HCEC 1CT (cell line): ENCODE data around the gene RPH3AL.
"Not testable (repeated sequence)": the region's sequence is repeated elsewhere in the genome, so short reads cannot be mapped to it uniquely, and the experiment has no call there.

ENCODE experiments used
- DNase-seq: peaks from one replicate; pipeline ENCODE4 v3.0.0-alpha.2; 2017

RPH3AL gene

DNA sequence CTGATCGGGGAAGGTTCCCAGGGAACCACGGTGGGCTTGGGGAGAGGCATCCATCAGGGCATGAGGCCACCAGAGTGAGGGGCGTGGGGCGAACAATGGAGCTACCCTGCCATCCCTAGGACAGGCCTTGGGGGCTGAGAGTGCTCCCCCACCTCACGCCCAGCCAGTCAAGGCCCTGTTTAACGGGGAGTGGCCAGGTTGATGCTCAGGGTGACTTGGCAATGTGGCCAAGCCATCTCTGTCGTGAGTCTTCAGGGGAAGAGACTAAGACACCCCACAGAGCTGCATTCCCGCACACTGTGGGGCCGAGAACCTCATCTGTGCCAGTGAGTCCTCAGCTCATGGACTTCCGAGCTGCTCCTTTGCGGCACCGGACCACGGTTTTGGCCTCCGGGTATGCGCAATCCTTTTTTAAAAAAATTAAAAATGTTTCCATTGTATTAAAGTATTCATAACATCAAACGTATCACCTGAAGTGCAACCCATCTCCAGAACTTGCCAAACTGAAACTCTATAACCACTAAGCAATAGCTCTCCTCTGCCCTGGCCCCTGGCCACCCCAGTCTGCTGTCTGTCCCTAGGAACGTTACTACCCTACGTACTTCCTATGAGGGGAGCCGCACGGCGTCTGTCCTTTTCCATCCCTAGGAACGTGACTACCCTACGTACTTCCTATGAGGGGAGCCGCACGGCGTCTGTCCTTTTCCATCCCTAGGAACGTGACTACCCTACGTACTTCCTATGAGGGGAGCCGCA, 99.3 kb downstream of the RPH3AL start:
- DNase-seq: no peak

- DNase-seq: no peak
These were observed 100.2 kb downstream of the RPH3AL start for GRCh38 chr17:252456-252855.

- DNase-seq: no peak
These were observed 101.1 kb downstream of the RPH3AL start for GRCh38 chr17:251531-251930.

DNA sequence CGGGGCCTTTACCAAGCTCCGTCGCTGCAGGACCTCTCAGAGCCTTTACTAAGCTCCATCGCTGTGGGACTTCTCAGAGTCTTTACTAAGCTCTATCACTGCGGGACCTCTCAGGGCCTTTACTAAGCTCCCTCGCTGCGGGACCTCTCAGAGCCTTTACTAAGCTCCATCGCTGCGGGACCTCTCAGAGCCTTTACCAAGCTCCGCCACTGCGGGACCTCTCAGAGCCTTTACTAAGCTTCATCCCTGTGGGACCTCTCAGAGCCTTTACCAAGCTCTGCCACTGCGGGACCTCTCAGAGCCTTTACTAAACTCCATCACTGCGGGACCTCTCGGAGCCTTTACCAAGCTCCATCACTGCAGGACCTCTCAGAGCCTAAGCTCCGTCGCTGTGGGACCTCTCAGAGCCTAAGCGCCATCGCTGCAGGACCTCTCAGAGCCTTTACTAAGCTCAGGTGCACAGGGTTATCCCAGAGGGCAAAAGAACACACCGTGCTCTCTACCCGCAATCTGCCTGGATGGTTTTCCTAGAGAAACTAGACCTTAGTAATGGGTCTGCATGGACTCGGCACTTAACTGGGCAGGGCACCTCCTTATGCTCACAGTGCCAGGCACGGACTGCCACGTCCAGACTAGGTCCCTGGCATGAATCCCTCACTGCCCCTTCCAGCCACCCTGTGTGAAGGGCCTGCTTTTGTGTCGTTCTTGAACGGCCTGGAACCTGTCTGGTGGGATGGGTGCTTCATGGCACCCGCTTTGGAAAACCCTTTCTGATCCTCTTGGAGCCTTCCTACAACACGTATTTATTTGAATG, 101.9 kb downstream of the RPH3AL start:
- no peak for DNase-seq

GRCh38 chr17:249236-249993, 103.2 kb downstream of the RPH3AL start:
- no peak for DNase-seq

- DNase-seq: no peak
These were observed 104.0 kb downstream of the RPH3AL start for GRCh38 chr17:248337-249235.

GRCh38 chr17:247767-248166, 104.8 kb downstream of the RPH3AL start:
- no peak for DNase-seq

- DNase-seq: no peak
These were observed 105.7 kb downstream of the RPH3AL start for GRCh38 chr17:246851-247421.

DNA sequence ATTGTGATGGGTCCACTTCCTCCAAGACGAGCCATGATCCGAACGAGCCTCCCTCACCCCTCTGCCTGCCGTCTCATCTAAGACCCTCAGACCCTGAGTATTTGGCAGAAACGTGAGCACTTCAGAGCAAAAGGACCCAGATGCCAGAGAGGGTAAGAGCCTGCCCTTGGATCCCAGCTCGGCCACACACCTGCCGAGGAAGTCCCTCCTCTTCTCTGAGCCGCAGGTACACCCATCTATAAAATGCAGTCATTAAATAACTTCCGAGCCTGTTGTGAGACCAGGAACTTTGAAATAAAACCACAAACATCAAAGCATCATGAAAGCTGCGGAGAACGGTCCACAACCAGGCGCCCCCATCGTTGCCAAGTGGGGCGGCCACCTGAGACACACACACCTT, 106.4 kb downstream of the RPH3AL start:
- DNase-seq: no peak

DNA sequence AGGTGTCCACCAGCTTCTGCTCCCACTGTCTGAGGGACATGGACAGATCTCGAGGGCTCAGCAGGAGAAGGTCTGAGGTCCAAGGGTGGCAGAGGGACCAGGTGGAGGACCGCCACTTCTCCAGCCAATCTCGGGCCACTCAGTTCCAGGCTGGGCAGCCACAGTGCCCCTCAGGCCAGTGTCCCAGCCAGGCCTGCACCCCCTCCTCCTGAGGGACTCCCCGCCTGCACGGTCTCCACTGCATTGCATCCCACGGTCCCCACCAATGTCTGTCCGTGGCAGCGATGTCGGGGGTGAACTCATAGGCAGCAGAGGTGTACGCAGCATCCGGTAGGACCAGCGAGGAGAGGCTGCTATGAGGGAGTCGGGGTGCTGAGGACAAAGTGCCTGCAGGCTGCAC, 107.0 kb downstream of the RPH3AL start:
- DNase-seq: no peak

- no peak for DNase-seq
These were observed 107.6 kb downstream of the RPH3AL start for GRCh38 chr17:245020-245419.

DNA sequence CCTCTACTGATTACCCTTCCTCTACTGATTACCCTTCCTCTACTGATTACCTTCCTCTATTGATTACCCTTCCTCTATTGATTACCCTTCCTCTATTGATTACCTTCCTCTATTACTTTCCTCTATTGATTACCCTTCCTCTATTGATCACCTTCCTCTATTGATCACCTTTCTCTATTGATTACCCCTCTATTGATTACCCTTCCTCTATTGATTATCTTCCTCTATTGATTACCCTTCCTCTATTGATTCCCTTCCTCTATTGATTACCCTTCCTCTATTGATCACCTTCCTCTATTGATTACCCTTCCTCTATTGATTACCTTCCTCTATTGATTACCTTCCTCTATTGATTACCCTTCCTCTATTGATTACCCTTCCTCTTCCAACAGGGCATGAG, 108.7 kb downstream of the RPH3AL start:
- DNase-seq: not testable (repeated sequence)

DNA sequence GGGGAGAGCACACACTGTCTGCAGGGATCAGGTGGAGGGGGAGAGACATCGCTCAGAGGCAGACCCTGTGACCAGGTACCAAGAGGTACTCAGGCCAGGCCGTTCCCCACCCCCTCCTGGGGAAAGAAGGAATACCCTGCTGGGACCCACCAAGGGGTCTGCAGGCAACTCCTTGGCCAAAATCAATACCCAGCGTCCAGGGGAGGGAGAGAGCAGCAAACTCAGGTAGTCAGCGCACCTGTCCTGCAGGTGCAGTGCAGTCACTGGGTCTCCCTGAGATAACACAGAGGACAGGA, 113.7 kb downstream of the RPH3AL start:
- no peak for DNase-seq

GRCh38 chr17:238071-238963, 114.3 kb downstream of the RPH3AL start:
- no peak for DNase-seq

DNA sequence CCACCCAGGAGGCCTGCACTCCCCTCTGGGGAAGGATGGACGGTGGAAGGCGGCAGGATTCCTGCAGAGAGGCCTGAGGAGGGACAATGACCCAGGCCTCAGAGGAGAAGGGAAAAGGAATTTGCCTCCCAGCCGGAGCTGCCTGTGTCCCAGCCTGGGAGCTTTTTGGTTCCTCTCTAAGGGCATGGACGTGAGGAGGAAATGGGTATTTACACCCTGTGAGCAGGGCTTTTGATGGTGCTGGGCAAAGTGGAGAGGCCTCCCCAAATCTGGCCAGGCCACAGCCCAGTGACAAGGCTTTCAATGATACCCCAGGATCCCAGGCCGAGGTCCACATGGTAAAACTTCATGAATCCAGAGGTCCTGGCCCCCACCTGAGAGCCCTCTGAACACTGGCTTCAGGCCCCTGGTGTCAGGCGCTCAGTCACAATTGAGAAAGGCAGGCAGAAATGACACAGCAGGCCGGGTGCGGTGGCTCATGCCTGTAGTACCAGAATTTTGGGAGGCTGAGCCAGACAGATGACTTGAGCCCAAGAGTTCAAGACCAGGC, 115.1 kb downstream of the RPH3AL start:
- DNase-seq: no peak

DNA sequence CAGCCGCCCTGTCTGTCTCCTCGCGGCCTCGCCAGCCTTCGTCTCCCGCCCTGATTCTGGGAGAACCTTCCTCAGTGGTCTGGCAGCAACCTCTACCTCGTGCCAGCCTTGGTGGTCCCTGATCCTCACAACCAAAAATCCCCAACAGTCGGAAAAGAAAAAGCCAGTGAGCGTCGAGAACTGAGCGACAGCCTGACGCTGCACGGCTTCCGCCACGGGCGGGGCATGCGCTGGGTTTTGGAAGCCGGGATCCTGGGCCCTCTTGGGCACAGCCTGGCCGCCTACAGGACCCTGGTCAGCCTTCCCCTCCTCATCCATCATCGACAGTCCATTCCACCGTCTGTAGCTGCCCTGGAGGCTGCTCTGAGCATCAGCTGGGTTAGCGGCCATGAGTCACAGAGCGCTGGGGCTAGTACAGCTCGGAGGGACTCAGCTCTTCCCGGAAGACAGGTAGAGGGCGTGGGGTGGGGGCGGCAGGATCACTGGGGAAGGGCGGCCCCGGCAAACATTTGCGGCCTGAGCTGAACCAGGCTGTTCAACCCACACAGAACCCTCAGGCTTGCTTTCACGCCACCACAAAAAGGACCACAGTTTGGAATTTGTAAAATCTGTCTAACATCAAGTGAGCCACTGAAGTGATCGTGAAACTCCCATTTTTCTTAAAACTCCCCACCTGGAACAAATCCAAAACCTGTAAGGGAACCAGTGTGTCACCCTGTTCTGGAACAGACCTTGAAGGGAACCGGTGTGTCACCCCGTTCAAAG, 115.8 kb downstream of the RPH3AL start:
- no peak for DNase-seq

GRCh38 chr17:235831-236640, 116.6 kb downstream of the RPH3AL start:
- no peak for DNase-seq

DNA sequence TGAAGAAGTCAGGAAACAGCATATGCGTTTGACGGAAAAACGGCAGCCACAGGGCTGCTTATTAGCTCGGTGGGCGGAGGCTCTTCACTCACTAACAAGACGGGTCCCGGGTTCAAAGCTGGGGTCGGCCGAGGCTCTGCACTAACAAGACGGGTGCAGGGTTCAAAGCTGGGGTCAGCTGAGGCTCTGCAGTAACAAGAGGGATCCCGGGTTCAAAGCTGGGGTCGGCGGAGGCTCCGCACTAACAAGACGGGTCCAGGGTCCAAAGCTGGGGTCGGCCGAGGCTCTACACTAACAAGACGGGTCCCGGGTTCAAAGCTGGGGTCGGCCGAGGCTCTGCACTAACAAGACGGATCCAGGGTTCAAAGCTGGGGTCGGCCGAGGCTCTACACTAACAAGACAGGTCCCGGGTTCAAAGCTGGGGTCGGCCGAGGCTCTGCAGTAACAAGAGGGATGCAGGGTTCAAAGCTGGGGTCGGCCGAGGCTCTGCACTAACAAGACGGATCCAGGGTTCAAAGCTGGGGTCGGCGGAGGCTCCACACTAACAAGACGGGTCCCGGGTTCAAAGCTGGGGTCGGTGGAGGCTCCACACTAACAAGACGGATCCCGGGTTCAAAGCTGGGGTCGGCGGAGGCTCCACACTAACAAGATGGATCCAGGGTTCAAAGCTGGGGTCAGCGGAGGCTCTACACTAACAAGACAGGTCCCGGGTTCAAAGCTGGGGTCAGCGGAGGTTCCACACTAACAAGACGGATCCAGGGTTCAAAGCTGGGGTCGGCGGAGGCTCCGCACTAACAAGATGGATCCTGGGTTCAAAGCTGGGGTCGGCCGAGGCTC, 117.4 kb downstream of the RPH3AL start:
- not testable (repeated sequence) for DNase-seq
